HFFc6 (cell line): Measurements from ENCODE around the gene AVPI1. TPM values are rescaled to one million over a fixed set of nuclear protein-coding genes. Genes with fewer than 3 reads are reported as not detected.
A peak's percentile ranks its signal among the peaks of the same experiment; 100 is the strongest.

Source experiments
- DNase-seq: peaks from one replicate; pipeline ENCODE4 v3.0.0-alpha.2; 2018
- H3K27ac Mint-ChIP-seq: 2 replicates; pipeline ENCODE4 v1.8.0; 2020; ENCODE audit warnings: mild to moderate bottlenecking, mixed read lengths
- H3K27me3 Mint-ChIP-seq: 2 replicates; pipeline ENCODE4 v1.8.0; 2021; ENCODE audit warnings: mild to moderate bottlenecking, moderate library complexity, mixed read lengths; ENCODE audit not compliant: insufficient read depth
- H3K36me3 Mint-ChIP-seq: 2 replicates; pipeline ENCODE4 v1.8.0; 2021; ENCODE audit warnings: low read depth, mixed read lengths
- H3K4me1 Mint-ChIP-seq: 2 replicates; pipeline ENCODE4 v1.8.0; 2020; ENCODE audit warnings: low read depth, mixed read lengths
- H3K4me3 Mint-ChIP-seq: 2 replicates; pipeline ENCODE4 v1.8.0; 2020; ENCODE audit warnings: mild to moderate bottlenecking, moderate library complexity, mixed read lengths
- H3K9me3 Mint-ChIP-seq: 2 replicates; pipeline ENCODE4 v1.8.0; 2020; ENCODE audit warnings: mild to moderate bottlenecking, mixed read lengths
- total RNA-seq, 6 experiments: library from RNA; stranded (reverse); fragmentation: NEBNext Ultra II Directional; extraction: Animal tissue kit (Norgen Biotek cat#: 25700); gene quantifications; 2 replicates in 1 of 6; 3 replicates in 5 of 6; pipeline ENCODE4 v1.2.3, GENCODE V29; 2021
- TF ChIP-seq, protein P1 (sequence below): fragments of 200-600 bp; sonication (generic); IDR thresholded peaks from 2 replicates; pipeline ENCODE4 v1.5.0; 2021; ENCODE audit warnings: antibody characterized with exemption, mild to moderate bottlenecking

The AVPI1 gene
- total RNA-seq, 6 experiments from 2014 or later = 28.2 to 44.8 (median 39.5) TPM

DNA sequence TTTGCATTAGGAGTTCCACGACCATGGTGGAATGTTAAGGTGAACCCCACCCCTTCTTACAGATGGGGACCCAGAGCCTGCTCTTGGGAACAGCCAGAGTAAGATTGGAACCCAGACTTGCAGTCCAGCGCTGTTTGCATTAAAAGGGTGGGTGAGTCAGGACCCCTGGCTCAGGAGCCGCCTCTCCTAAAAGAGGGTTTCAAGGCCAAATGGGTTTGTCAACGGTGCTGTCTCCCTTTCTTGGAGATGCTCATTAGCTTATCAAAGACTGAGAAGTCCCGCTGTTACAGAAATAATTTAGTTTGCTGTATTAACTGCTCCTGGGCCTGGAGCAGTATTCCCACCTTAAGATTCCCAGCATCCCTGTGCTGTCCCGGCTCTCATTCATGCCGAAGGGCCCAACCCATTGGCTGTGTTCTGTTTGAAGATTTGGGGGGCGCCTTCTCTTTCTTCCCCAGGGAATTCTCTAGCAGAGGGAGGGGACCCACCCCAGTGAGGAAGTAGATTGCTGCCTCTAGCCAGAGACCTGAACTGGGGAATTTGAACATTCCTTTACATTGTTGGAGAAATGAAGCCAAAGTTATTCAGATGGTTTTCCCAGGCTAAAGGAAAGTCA lies 28.3 kb upstream of the AVPI1 start:
- Mint-ChIP-seq H3K36me3 (peaks cover 42% of the 10 kb centered on the region), H3K9me3 (no peaks in the 10 kb centered on the region), H3K4me1 (peaks cover 64% of the 10 kb centered on the region), H3K4me3 (peak overlapping the region; percentile 96), H3K27ac (peak overlapping the region; percentile 97), H3K27me3 (peaks cover 2% of the 10 kb centered on the region)
- TF ChIP-seq, protein P1, sequence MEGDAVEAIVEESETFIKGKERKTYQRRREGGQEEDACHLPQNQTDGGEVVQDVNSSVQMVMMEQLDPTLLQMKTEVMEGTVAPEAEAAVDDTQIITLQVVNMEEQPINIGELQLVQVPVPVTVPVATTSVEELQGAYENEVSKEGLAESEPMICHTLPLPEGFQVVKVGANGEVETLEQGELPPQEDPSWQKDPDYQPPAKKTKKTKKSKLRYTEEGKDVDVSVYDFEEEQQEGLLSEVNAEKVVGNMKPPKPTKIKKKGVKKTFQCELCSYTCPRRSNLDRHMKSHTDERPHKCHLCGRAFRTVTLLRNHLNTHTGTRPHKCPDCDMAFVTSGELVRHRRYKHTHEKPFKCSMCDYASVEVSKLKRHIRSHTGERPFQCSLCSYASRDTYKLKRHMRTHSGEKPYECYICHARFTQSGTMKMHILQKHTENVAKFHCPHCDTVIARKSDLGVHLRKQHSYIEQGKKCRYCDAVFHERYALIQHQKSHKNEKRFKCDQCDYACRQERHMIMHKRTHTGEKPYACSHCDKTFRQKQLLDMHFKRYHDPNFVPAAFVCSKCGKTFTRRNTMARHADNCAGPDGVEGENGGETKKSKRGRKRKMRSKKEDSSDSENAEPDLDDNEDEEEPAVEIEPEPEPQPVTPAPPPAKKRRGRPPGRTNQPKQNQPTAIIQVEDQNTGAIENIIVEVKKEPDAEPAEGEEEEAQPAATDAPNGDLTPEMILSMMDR = no peak
- DNase-seq = no peak

DNA sequence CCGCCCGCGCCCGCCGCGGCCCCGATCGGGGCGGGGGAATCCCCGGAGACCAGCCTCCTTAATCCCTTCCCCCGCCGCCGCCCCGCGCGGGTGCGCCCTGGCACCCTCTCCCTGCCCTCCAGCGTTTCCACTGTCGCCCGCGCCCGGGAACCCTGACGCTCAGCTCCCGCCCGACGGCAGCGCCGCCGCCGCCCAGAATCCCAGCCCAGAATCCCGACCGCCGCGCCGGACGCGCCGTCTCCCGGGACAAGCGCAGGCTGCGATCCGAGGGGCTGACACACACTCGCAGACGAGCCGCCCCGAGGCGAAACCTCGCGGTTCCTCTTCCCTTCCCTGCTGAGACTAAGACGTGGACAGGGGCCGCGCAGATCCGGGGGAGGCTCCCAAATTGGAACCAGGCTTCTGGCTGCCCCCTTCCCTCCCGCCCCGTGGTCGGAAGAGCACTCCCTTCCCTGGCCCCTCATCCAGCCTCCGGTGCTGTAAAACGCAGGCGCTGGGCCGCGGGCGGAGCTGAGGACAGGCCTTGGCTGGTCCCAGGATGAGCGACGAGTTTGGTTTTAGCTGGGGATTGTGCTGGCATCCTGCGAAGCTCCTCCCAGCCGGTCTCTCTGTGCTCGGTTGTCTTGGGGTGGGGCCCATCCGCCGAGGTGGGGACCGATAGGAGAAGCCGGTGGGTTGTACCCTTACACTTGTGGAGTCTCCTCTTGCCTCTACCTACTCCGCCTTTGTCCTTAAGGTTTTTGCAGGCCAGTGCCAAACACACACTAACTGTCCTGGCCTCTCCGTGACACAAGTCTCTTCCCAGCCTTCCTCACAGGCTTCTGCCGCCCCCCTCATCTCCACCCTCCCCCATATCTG lies 27.6 kb upstream of the AVPI1 start:
- Mint-ChIP-seq H3K36me3 (peaks cover 36% of the 10 kb centered on the region), H3K27ac (peak overlapping the region; percentile 97), H3K9me3 (no peaks in the 10 kb centered on the region), H3K4me3 (peak overlapping the region; percentile 96), H3K27me3 (peaks cover 2% of the 10 kb centered on the region), H3K4me1 (peaks cover 69% of the 10 kb centered on the region)
- TF ChIP-seq, protein P1 = peak; percentile 25; the same call in 1 of the 2 replicates
- DNase-seq = peak; percentile 85

DNA sequence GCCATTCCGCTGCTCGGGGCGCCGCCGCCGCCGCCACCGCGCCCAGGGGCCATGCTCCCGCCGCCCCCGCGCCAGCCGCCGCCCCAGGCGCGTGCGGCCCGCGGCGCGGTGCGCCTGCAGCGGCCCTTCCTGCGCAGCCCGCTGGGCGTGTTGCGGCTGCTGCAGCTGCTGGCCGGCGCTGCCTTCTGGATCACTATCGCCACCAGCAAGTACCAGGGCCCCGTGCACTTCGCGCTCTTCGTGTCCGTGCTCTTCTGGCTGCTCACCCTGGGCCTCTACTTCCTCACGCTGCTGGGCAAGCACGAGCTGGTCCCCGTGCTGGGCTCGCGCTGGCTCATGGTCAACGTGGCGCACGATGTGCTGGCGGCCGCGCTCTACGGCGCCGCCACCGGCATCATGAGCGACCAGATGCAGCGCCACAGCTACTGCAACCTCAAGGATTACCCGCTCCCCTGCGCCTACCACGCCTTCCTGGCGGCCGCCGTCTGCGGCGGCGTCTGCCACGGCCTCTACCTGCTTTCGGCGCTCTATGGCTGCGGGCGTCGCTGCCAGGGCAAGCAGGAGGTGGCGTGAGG lies 26.9 kb upstream of the AVPI1 start:
- H3K27me3 Mint-ChIP-seq = peaks cover 2% of the 10 kb centered on the region
- peaks cover 32% of the 10 kb centered on the region for H3K36me3 Mint-ChIP-seq
- peak overlapping the region; percentile 97 for H3K27ac Mint-ChIP-seq
- H3K4me1 Mint-ChIP-seq = peaks cover 69% of the 10 kb centered on the region
- DNase-seq = peak; percentile 75
- no peaks in the 10 kb centered on the region for H3K9me3 Mint-ChIP-seq
- H3K4me3 Mint-ChIP-seq = peak overlapping the region; percentile 96
- TF ChIP-seq, protein P1 = peak; percentile 62

DNA sequence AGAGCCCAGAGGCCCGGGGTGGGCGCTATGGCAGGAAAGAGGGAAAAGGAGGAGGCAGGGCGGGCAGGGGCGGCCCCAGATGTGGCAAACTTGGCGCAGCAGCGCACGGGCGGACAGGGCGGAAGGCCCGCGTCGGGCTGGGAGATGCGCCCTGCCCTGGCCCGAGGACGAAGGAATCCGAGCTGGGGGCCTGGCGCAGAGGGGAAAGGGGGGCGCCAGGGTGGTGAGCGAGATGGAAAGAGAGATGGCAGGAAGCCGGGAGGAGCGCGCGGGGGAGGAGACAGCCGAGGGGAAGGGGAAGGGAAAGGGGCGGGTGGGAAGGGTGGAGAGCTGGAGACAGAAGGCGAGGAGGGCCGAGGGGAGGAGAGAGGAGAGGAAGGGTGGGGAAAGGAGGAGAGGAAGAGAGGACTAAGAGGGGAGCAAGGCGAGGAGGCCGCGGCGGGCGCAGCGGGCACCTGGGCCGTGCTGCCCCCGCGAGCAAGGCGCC lies 26.3 kb upstream of the AVPI1 start, which contains the start of gene MARVELD1:
Gene MARVELD1, plus strand, starts transcription at position 392 of the 487 bp plus-strand sequence. CDS start 147 bp downstream, outside the sequence.
- Mint-ChIP-seq H3K9me3 (no peaks in the 10 kb centered on the region), H3K4me3 (peak within 1 kb of the TSS; percentile 96), H3K36me3 (peaks cover 27% of the 10 kb centered on the region), H3K27me3 (peaks cover 2% of the 10 kb centered on the region), H3K4me1 (peaks cover 69% of the 10 kb centered on the region), H3K27ac (peak within 1 kb of the TSS; percentile 97)
- peak; percentile 57 for DNase-seq
- TF ChIP-seq, protein P1 = no peak
